Motor neuron (in vitro differentiated cells): Measurements from ENCODE around the gene PTPRU. TPM values are rescaled to one million over a fixed set of nuclear protein-coding genes. Genes with fewer than 3 reads are reported as not detected.

Experiments
- ATAC-seq, 8 experiments: fragments of 200-7000 bp; cut with Tn5 transposase; replicated peaks in 6 of 8; 2 replicates each; pipeline ENCODE4 v1.8.0; 2021; ENCODE audit warnings: mild to moderate bottlenecking in 8 of 8, moderate library complexity in 8 of 8
- H3K27ac ChIP-seq, 2 donors: fragments of 250-450 bp; sonication (Bioruptor Pico); 2 replicates each; pipeline ENCODE4 v1.9.0; 2021; ENCODE audit warnings: antibody characterized with exemption in 2 of 2, mild to moderate bottlenecking in 2 of 2, moderate library complexity in 1 of 2
- H3K4me1 ChIP-seq, 2 donors: fragments of 250-450 bp; sonication (Bioruptor Pico); replicated peaks in 1 of 2; 2 replicates each; pipeline ENCODE4 v1.6.1; 2021; ENCODE audit warnings: antibody characterized with exemption in 2 of 2, mild to moderate bottlenecking in 2 of 2, moderate library complexity in 1 of 2
- H3K4me3 ChIP-seq, 5 donors: fragments of 250-450 bp; sonication (Bioruptor Pico); 2 replicates each; pipeline ENCODE4 v1.9.0; 2021; ENCODE audit warnings: antibody characterized with exemption in 5 of 5, mild to moderate bottlenecking in 5 of 5, moderate library complexity in 4 of 5
- WGBS, 10 experiments: fragments of 450-650 bp; shearing (Covaris generic); methylation state at CpG; one replicate each; pipeline ENCODE4 v1.0.0; 2022; 5-methylcytosine and 5-hydroxymethylcytosine counted together
- in situ Hi-C, 9 experiments: fragments of 400-800 bp; cut with MboI; loops; one replicate each; pipeline ENCODE4 v1.15.0; 2021; ENCODE audit warnings: low sequenced_read_pairs in 9 of 9, low pct_unique_long_range_greater_than_20kb in 2 of 9; ENCODE audit not compliant: unreplicated experiment in 9 of 9
- total RNA-seq, 8 experiments: library from RNA; unstranded; fragments of 300-600 nt; gene quantifications; 2 replicates each; pipeline versions ENCODE4 v1.2.3 to v1.2.4, GENCODE V29; 2022

The PTPRU gene
- total RNA-seq, 8 experiments from 2014 or later, result 1.2 to 44.8 (median 15.2) TPM

GRCh38 chr1:29237852-29238619, 1.7 kb downstream of the PTPRU start:
- in situ Hi-C loops, result loop anchor here (10.0 to 25.0 kb wide), 9 partner anchors 224 to 1474 kb away; partner anchors contain the start of gene MATN1 (in 5 of the 9)
- H3K27ac ChIP-seq, result no peak overlapping the region
- H3K4me3 ChIP-seq, result peak overlapping the region; percentile 49 to 68 (median 55)
- peak; percentile 3 to 30 (median 11) for ATAC-seq
- H3K4me1 ChIP-seq, result peaks cover 6 to 16% of the 10 kb centered on the region in 2 donors
- 3 to 10% (median 6%) methylated on average over 2 to 20 of the region's 93 CpGs; no CpG with 5 or more reads in 5 of the 10 experiments for WGBS, 10 experiments

- in situ Hi-C loops, result loop anchor here (10.0 to 25.0 kb wide), 9 partner anchors 224 to 1474 kb away; partner anchors contain the start of gene MATN1 (in 5 of the 9)
- H3K27ac ChIP-seq, result no peak overlapping the region
- 57 to 80% methylated on average over 2 to 3 of the region's 11 CpGs; no CpG with 5 or more reads in 8 of the 10 experiments for WGBS, 10 experiments
- H3K4me1 ChIP-seq, result peaks cover 6 to 16% of the 10 kb centered on the region in 2 donors
- peak overlapping the region in 3 of 5 donors; percentile 55 to 61 (median 55) for H3K4me3 ChIP-seq
- no peak for ATAC-seq
These were observed 2.3 kb downstream of the PTPRU start for GRCh38 chr1:29238620-29239002.

GRCh38 chr1:29239142-29239541, 2.8 kb downstream of the PTPRU start:
- H3K4me3 ChIP-seq, result no peak overlapping the region
- no peak overlapping the region for H3K27ac ChIP-seq
- in situ Hi-C loops, result loop anchor here (10.0 to 25.0 kb wide), 9 partner anchors 223 to 1473 kb away; partner anchors contain the start of gene MATN1 (in 5 of the 9)
- WGBS, 10 experiments, result 0 to 100% (median 28%) methylated on average over 1 to 6 of the region's 7 CpGs; no CpG with 5 or more reads in 3 of the 10 experiments
- peaks cover 6 to 16% of the 10 kb centered on the region in 2 donors for H3K4me1 ChIP-seq
- peak in 2 of 8 experiments; percentile 2 to 3 for ATAC-seq

GRCh38 chr1:29240400-29240837, 4.1 kb downstream of the PTPRU start:
- ATAC-seq, result peak in 2 of 8 experiments; percentile 3 to 8
- Histone ChIP-seq H3K27ac (no peak overlapping the region), H3K4me3 (no peak overlapping the region), H3K4me1 (peaks cover 6 to 16% of the 10 kb centered on the region in 2 donors)
- in situ Hi-C loops, result loop anchor here (10.0 to 25.0 kb wide), 9 partner anchors 222 to 1472 kb away; partner anchors contain the start of gene MATN1 (in 5 of the 9)
- no CpG with 5 or more reads among the region's 4 CpGs for WGBS, 10 experiments

- in situ Hi-C loops, result loop anchor here (10.0 to 25.0 kb wide), 9 partner anchors 221 to 1471 kb away; partner anchors contain the start of gene MATN1 (in 5 of the 9)
- H3K4me3 ChIP-seq, result no peak overlapping the region
- no peak for ATAC-seq
- H3K27ac ChIP-seq, result no peak overlapping the region
- H3K4me1 ChIP-seq, result peaks cover 6 to 16% of the 10 kb centered on the region in 2 donors
- 40 to 100% (median 94%) methylated on average over 1 to 2 of the region's 2 CpGs; no CpG with 5 or more reads in 5 of the 10 experiments for WGBS, 10 experiments
These were observed 4.7 kb downstream of the PTPRU start for GRCh38 chr1:29240986-29241385.

- 69 to 98% (median 83%) methylated on average over 3 to 11 of the region's 16 CpGs; no CpG with 5 or more reads in 2 of the 10 experiments for WGBS, 10 experiments
- no peak overlapping the region for H3K27ac ChIP-seq
- in situ Hi-C loops, result loop anchor here (10.0 to 25.0 kb wide), 9 partner anchors 219 to 1469 kb away; partner anchors contain the start of gene MATN1 (in 5 of the 9)
These were observed 6.9 kb downstream of the PTPRU start for GRCh38 chr1:29243023-29243870.

GRCh38 chr1:29243871-29244200, 7.5 kb downstream of the PTPRU start:
- WGBS, 10 experiments, result 31 to 60% (median 50%) methylated on average over 1 to 2 of the region's 3 CpGs; no CpG with 5 or more reads in 7 of the 10 experiments
- in situ Hi-C loops, result loop anchor here (10.0 to 25.0 kb wide), 9 partner anchors 218 to 1468 kb away; partner anchors contain the start of gene MATN1 (in 5 of the 9)
- H3K27ac ChIP-seq, result no peak overlapping the region

More at GRCh38 chr1:29243023-29243870, 6.9 kb downstream of the PTPRU start:
- H3K4me1 ChIP-seq, result peaks cover 0 to 13% of the 10 kb centered on the region in 2 donors
- H3K4me3 ChIP-seq, result no peak overlapping the region
- ATAC-seq, result no peak

GRCh38 chr1:29245261-29245660, 8.9 kb downstream of the PTPRU start:
- no peak for ATAC-seq
- in situ Hi-C loops, result loop anchor here (10.0 to 25.0 kb wide), 9 partner anchors 217 to 1467 kb away; partner anchors contain the start of gene MATN1 (in 5 of the 9)
- Histone ChIP-seq H3K4me3 (no peak overlapping the region), H3K27ac (no peak overlapping the region), H3K4me1 (peaks cover 8 to 21% of the 10 kb centered on the region in 2 donors)
- WGBS, 10 experiments, result 29 to 100% (median 69%) methylated on average over 1 to 5 of the region's 6 CpGs; no CpG with 5 or more reads in 3 of the 10 experiments

More at GRCh38 chr1:29243871-29244200, 7.5 kb downstream of the PTPRU start:
- ATAC-seq, result no peak
- Histone ChIP-seq H3K4me1 (peaks cover under 1 to 8% of the 10 kb centered on the region in 2 donors), H3K4me3 (no peak overlapping the region)

GRCh38 chr1:29245876-29246275, 9.6 kb downstream of the PTPRU start:
- Histone ChIP-seq H3K27ac (no peak overlapping the region), H3K4me1 (peaks cover 8 to 18% of the 10 kb centered on the region in 2 donors), H3K4me3 (no peak overlapping the region)
- in situ Hi-C loops, result loop anchor here (10.0 to 25.0 kb wide), 9 partner anchors 216 to 1466 kb away; partner anchors contain the start of gene MATN1 (in 5 of the 9)
- WGBS, 10 experiments, result 0 to 100% (median 66%) methylated on average over 1 to 5 of the region's 5 CpGs; no CpG with 5 or more reads in 1 of the 10 experiments
- ATAC-seq, result peak; percentile 20 to 92 (median 60)

GRCh38 chr1:29247044-29247443, 10.7 kb downstream of the PTPRU start:
- in situ Hi-C loops, result loop anchor here (10.0 to 25.0 kb wide), 9 partner anchors 215 to 1465 kb away; partner anchors contain the start of gene MATN1 (in 5 of the 9)
- Histone ChIP-seq H3K4me3 (no peak overlapping the region), H3K27ac (no peak overlapping the region), H3K4me1 (peaks cover 8 to 17% of the 10 kb centered on the region in 2 donors)
- 0 to 100% (median 90%) methylated on average over 1 to 3 of the region's 3 CpGs; no CpG with 5 or more reads in 3 of the 10 experiments for WGBS, 10 experiments
- no peak for ATAC-seq

- in situ Hi-C loops, result loop anchor here (10.0 to 25.0 kb wide), 9 partner anchors 215 to 1465 kb away; partner anchors contain the start of gene MATN1 (in 5 of the 9)
- WGBS, 10 experiments, result 78 to 100% (median 89%) methylated on average over 1 to 6 of the region's 8 CpGs; no CpG with 5 or more reads in 5 of the 10 experiments
- no peak for ATAC-seq
- Histone ChIP-seq H3K4me3 (no peak overlapping the region), H3K27ac (no peak overlapping the region), H3K4me1 (peaks cover 8 to 17% of the 10 kb centered on the region in 2 donors)
These were observed 11.4 kb downstream of the PTPRU start for GRCh38 chr1:29247571-29248273.
